ENCODE measurements around the gene SLC25A51. TPM values are rescaled to one million over a fixed set of nuclear protein-coding genes. Genes with fewer than 3 reads are reported as not detected.

The SLC25A51 gene
- total RNA-seq, 1 experiment from 2014 or later, result 16.8 TPM

DNA sequence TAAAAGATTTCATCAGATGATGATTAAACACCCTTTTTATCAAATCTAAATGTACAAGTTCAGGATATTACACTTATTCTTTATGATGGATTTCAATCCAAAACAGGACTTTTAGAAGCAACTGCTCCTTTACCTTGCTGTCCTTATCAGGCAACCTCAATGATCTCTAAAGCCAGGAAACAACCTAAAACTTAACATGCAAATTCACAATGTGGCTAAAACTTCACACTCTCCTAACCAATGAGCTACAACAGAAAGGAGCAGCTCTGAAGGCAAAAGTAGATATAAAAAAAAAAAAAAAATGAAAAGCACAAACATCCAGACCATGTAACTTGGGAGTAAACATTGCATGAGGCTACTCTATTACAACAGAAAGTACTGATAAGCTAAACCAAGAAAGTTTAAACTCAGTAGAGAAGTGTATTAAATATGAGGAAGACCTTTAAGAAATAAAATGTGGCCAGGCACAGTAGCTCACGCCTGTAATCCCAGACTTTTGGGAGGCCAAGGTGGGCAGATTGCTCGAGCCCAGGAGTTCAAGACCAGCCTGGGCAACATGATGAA is 22.9 kb downstream of the SLC25A51 start:
- no peak for DNase-seq
- peaks cover 1% of the 10 kb centered on the region; the same call in 1 of the 2 replicates for H3K36me3 ChIP-seq (replicated peaks; ENCODE audit: control insufficient read depth, insufficient read depth, low read length)
- no peak overlapping the region for H3K4me3 ChIP-seq (ENCODE audit: insufficient read depth, low read depth, low read length)
- H3K27me3 ChIP-seq (ENCODE audit: control insufficient read depth, insufficient read depth, low read length), result no peaks in the 10 kb centered on the region

GRCh38 chr9:37876376-37876775 is 27.6 kb downstream of the SLC25A51 start:
- Histone ChIP-seq H3K27me3 (ENCODE audit: control insufficient read depth, insufficient read depth, low read length) (no peaks in the 10 kb centered on the region), H3K4me3 (ENCODE audit: insufficient read depth, low read depth, low read length) (no peak overlapping the region), H3K36me3 (replicated peaks; ENCODE audit: control insufficient read depth, insufficient read depth, low read length) (peaks cover 1% of the 10 kb centered on the region; the same call in 1 of the 2 replicates)
- no peak for DNase-seq

- Histone ChIP-seq H3K36me3 (replicated peaks; ENCODE audit: control insufficient read depth, insufficient read depth, low read length) (no peaks in the 10 kb centered on the region; the same call in 1 of the 2 replicates), H3K27me3 (ENCODE audit: control insufficient read depth, insufficient read depth, low read length) (no peaks in the 10 kb centered on the region), H3K4me3 (ENCODE audit: insufficient read depth, low read depth, low read length) (no peak overlapping the region)
- no peak for DNase-seq
These were observed 30.0 kb downstream of the SLC25A51 start for GRCh38 chr9:37873955-37874354.

DNA sequence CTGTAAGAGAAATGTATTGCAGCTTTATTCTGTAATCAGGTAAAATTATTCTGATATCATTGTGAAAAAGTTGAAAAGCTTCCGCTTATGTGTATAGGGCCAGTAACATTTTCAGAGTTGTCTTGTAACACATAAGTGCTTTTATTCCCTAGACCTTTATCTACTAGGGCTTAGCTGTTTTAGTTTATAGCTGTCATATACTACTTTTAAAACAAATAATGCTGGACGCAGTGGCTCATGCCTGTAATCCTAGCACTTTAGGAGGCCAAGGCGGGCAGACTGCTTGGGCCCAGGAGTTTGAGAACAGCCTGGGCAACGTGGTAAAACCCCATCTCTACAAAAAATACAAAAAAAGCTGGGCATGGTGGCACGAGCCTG is 33.1 kb downstream of the SLC25A51 start:
- DNase-seq, result no peak
- Histone ChIP-seq H3K4me3 (ENCODE audit: insufficient read depth, low read depth, low read length) (no peak overlapping the region), H3K36me3 (replicated peaks; ENCODE audit: control insufficient read depth, insufficient read depth, low read length) (no peaks in the 10 kb centered on the region)

GRCh38 chr9:37870081-37870798 is 33.7 kb downstream of the SLC25A51 start:
- Histone ChIP-seq H3K36me3 (replicated peaks; ENCODE audit: control insufficient read depth, insufficient read depth, low read length) (no peaks in the 10 kb centered on the region), H3K4me3 (ENCODE audit: insufficient read depth, low read depth, low read length) (no peak overlapping the region), H3K27me3 (ENCODE audit: control insufficient read depth, insufficient read depth, low read length) (no peaks in the 10 kb centered on the region)
- no peak for DNase-seq

More for the DNA sequence above, 33.1 kb downstream of the SLC25A51 start:
- H3K27me3 ChIP-seq (ENCODE audit: control insufficient read depth, insufficient read depth, low read length), result no peaks in the 10 kb centered on the region

DNA sequence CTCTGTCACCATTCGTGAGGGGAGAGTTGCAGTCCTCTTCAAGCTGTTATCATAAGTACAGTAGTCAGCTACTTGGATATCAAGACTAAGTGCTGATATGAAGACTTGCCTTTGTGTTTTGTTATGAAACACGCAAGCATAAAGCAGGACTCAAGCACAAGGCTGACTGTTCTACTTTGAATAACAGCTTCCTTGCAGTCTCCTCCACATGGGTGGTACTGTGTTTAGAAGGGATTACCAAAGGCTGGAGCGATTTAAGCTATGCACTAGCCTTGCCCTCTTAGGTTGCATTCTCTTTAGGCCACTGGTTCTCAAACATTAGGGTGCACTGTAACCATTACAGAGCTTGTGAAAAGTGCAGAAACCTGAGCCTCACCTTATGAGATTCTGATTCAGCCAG is 41.4 kb downstream of the SLC25A51 start:
- no peak for DNase-seq
- H3K27me3 ChIP-seq (ENCODE audit: control insufficient read depth, insufficient read depth, low read length), result no peaks in the 10 kb centered on the region

GRCh38 chr9:37859043-37859442 is 44.9 kb downstream of the SLC25A51 start:
- peaks cover 6% of the 10 kb centered on the region for H3K36me3 ChIP-seq (replicated peaks; ENCODE audit: control insufficient read depth, insufficient read depth, low read length)
- H3K4me3 ChIP-seq (ENCODE audit: insufficient read depth, low read depth, low read length), result no peak overlapping the region
- no peaks in the 10 kb centered on the region for H3K27me3 ChIP-seq (ENCODE audit: control insufficient read depth, insufficient read depth, low read length)
- no peak for DNase-seq

More for the DNA sequence above, 41.4 kb downstream of the SLC25A51 start:
- Histone ChIP-seq H3K4me3 (ENCODE audit: insufficient read depth, low read depth, low read length) (no peak overlapping the region), H3K36me3 (replicated peaks; ENCODE audit: control insufficient read depth, insufficient read depth, low read length) (peaks cover 6% of the 10 kb centered on the region)

GRCh38 chr9:37856551-37856950 is 47.4 kb downstream of the SLC25A51 start:
- no peaks in the 10 kb centered on the region for H3K27me3 ChIP-seq (ENCODE audit: control insufficient read depth, insufficient read depth, low read length)
- peaks cover 6% of the 10 kb centered on the region for H3K36me3 ChIP-seq (replicated peaks; ENCODE audit: control insufficient read depth, insufficient read depth, low read length)
- no peak for DNase-seq
- no peak overlapping the region for H3K4me3 ChIP-seq (ENCODE audit: insufficient read depth, low read depth, low read length)

GRCh38 chr9:37852222-37852621 is 51.7 kb downstream of the SLC25A51 start:
- no peaks in the 10 kb centered on the region for H3K36me3 ChIP-seq (replicated peaks; ENCODE audit: control insufficient read depth, insufficient read depth, low read length)
- H3K4me3 ChIP-seq (ENCODE audit: insufficient read depth, low read depth, low read length), result no peak overlapping the region
- DNase-seq, result no peak
- no peaks in the 10 kb centered on the region for H3K27me3 ChIP-seq (ENCODE audit: control insufficient read depth, insufficient read depth, low read length)

DNA sequence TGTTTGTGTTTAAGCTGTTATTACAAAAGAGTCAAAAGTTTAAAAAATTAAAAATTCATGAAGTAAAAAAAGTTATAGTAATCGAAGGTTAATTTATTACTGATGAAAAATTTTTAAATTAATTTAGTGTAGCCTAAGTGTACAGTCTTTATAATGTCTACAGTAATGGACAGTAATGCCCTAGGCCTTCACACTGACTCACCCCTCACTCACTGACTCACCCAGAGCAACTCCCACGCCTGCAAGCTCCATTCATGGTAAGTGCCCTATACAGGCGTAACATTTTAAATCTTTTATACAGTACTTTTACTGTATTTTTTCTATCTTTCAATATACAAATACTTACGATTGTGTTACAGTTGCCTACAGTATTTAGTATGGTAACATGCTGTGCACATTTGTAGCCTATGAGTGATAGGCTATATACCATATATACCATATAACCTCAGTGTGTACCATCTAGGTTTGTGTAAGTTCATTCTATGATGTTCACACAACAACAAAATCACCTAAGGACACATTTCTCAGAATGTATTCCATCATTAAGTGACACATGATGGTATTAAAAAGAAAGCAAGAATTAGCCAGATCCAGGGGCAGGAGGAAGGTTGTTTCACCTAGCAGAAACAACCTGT is 63.2 kb downstream of the SLC25A51 start:
- H3K4me3 ChIP-seq (ENCODE audit: insufficient read depth, low read depth, low read length), result no peak overlapping the region
- no peak for DNase-seq
- H3K27me3 ChIP-seq (ENCODE audit: control insufficient read depth, insufficient read depth, low read length), result no peaks in the 10 kb centered on the region
- H3K36me3 ChIP-seq (replicated peaks; ENCODE audit: control insufficient read depth, insufficient read depth, low read length), result no peaks in the 10 kb centered on the region

- no peaks in the 10 kb centered on the region for H3K27me3 ChIP-seq (ENCODE audit: control insufficient read depth, insufficient read depth, low read length)
- DNase-seq, result no peak
- H3K4me3 ChIP-seq (ENCODE audit: insufficient read depth, low read depth, low read length), result no peak overlapping the region
- no peaks in the 10 kb centered on the region for H3K36me3 ChIP-seq (replicated peaks; ENCODE audit: control insufficient read depth, insufficient read depth, low read length)
These were observed 64.1 kb downstream of the SLC25A51 start for GRCh38 chr9:37839496-37840461.

Other genes with a start within 250 kb of the SLC25A51 start
- gene TRMT10B, start 150.3 kb downstream of the SLC25A51 start, total RNA-seq (2014; rRNA removed; shearing (Covaris generic)), result 2.2 and 2.5 TPM in 2 replicates
- gene EXOSC3, start 119.1 kb downstream of the SLC25A51 start, total RNA-seq (2014; rRNA removed; shearing (Covaris generic)), result 71.9 and 82.8 TPM in 2 replicates
- 18.6 and 22.9 TPM in 2 replicates for gene DCAF10, start 103.3 kb downstream of the SLC25A51 start, total RNA-seq (2014; rRNA removed; shearing (Covaris generic))
- 11.6 and 18.0 TPM in 2 replicates for gene SHB, start 165.1 kb upstream of the SLC25A51 start, total RNA-seq (2014; rRNA removed; shearing (Covaris generic))

Data from H7 (cell line).